GM21717 (cell line): ENCODE results near the gene WDR33.
A peak's percentile ranks its signal among the peaks of the same experiment; 100 is the strongest.
"Not testable (repeated sequence)": the region's sequence is repeated elsewhere in the genome, so short reads cannot be mapped to it uniquely, and the experiment has no call there.

ENCODE experiments used
- ATAC-seq: cut with Tn5 transposase; IDR thresholded peaks from one replicate; pipeline ENCODE4 v1.9.1; 2021; ENCODE audit warnings: mild to moderate bottlenecking, moderate library complexity; ENCODE audit not compliant: unreplicated experiment

WDR33 gene

GRCh38 chr2:127810619-127811396 lies at the start of gene WDR33:
TSS of gene WDR33 (minus strand) at chr2:127811171. CDS start at chr2:127770981, 40,190 bp downstream.
- ATAC-seq, result peak; percentile 97

- ATAC-seq, result no peak
Measured at GRCh38 chr2:127860130-127860529, 49.2 kb upstream of the WDR33 start.

- ATAC-seq, result no peak
Measured at GRCh38 chr2:127859712-127860085, 48.7 kb upstream of the WDR33 start.

- no peak for ATAC-seq
Measured at GRCh38 chr2:127857265-127857808, 46.4 kb upstream of the WDR33 start.

- ATAC-seq, result no peak
Measured at GRCh38 chr2:127853671-127854070, 42.7 kb upstream of the WDR33 start.

GRCh38 chr2:127852388-127852787 lies 41.4 kb upstream of the WDR33 start:
- ATAC-seq, result no peak

- ATAC-seq, result no peak
Measured at GRCh38 chr2:127847931-127848330, 37.0 kb upstream of the WDR33 start.

- ATAC-seq, result no peak
Measured at GRCh38 chr2:127844973-127845372, 34.0 kb upstream of the WDR33 start.

- ATAC-seq, result no peak
Measured at GRCh38 chr2:127843677-127844076, 32.7 kb upstream of the WDR33 start.

- ATAC-seq, result no peak
Measured at GRCh38 chr2:127841466-127842178, 30.7 kb upstream of the WDR33 start.

- ATAC-seq, result no peak
Measured at GRCh38 chr2:127840893-127841292, 29.9 kb upstream of the WDR33 start.

GRCh38 chr2:127834951-127835350 lies 24.0 kb upstream of the WDR33 start:
- no peak for ATAC-seq

GRCh38 chr2:127829845-127830246 lies 18.9 kb upstream of the WDR33 start:
- peak; percentile 98 for ATAC-seq

GRCh38 chr2:127826708-127827107 lies 15.7 kb upstream of the WDR33 start:
- ATAC-seq, result not testable (repeated sequence)

GRCh38 chr2:127826047-127826446 lies 15.1 kb upstream of the WDR33 start:
- ATAC-seq, result no peak

GRCh38 chr2:127820080-127820668 lies 9.2 kb upstream of the WDR33 start:
- ATAC-seq, result no peak

GRCh38 chr2:127818794-127819425 lies 7.9 kb upstream of the WDR33 start:
- ATAC-seq, result no peak

- no peak for ATAC-seq
Measured at GRCh38 chr2:127818241-127818640, 7.3 kb upstream of the WDR33 start.

GRCh38 chr2:127814677-127815076 lies 3.7 kb upstream of the WDR33 start:
- no peak for ATAC-seq

- ATAC-seq, result not testable (repeated sequence)
Measured at GRCh38 chr2:127812441-127812840, 1.5 kb upstream of the WDR33 start.
